ENCODE results near the gene GNB1L. TPM values are rescaled to one million over a fixed set of nuclear protein-coding genes. Genes with fewer than 3 reads are reported as not detected.

GNB1L gene
- total RNA-seq, 1 experiment from 2014 or later = 12.2 TPM

DNA sequence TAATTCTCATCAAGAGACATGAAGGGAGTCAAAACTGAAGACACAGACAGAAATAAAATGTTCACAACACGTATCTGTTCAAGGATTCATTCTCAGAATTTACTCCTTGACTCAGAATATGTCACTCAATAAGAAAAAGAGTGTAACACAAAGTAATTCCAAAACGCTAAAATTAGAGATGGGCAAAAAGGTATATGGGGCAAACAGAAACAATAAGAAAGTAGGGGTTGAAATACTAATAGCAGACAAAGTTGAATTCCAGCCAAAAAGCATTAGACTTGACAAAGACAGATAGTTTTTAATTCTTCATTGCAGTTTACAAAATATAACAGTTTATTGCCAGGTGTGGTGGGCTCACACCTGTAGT lies 26.7 kb downstream of the GNB1L start:
- no peak overlapping the region for H3K27ac ChIP-seq (ENCODE audit: low read length)
- TF ChIP-seq TCF7L2 (IDR thresholded peaks at IDR 0.05; ENCODE audit: low read depth, low read length) = no peak
- TF ChIP-seq SIN3A (IDR thresholded peaks at IDR 0.05; ENCODE audit: borderline replicate concordance, insufficient read depth, low read depth, low read length) = no peak
- TF ChIP-seq, protein P1, sequence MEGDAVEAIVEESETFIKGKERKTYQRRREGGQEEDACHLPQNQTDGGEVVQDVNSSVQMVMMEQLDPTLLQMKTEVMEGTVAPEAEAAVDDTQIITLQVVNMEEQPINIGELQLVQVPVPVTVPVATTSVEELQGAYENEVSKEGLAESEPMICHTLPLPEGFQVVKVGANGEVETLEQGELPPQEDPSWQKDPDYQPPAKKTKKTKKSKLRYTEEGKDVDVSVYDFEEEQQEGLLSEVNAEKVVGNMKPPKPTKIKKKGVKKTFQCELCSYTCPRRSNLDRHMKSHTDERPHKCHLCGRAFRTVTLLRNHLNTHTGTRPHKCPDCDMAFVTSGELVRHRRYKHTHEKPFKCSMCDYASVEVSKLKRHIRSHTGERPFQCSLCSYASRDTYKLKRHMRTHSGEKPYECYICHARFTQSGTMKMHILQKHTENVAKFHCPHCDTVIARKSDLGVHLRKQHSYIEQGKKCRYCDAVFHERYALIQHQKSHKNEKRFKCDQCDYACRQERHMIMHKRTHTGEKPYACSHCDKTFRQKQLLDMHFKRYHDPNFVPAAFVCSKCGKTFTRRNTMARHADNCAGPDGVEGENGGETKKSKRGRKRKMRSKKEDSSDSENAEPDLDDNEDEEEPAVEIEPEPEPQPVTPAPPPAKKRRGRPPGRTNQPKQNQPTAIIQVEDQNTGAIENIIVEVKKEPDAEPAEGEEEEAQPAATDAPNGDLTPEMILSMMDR (IDR thresholded peaks at IDR 0.05) = no peak
- no peak for TF ChIP-seq POLR2AphosphoS5 (IDR thresholded peaks at IDR 0.05; ENCODE audit: low read depth, low read length)
- no peak for TF ChIP-seq REST (IDR thresholded peaks at IDR 0.05; ENCODE audit: insufficient read depth in 1 of 2, low read depth in 2 of 2, low read length in 1 of 2)
- no peaks in the 10 kb centered on the region for H3K9me3 ChIP-seq (ENCODE audit: control insufficient read depth, insufficient read depth, low read depth, low read length)
- no peak overlapping the region for H3K4me3 ChIP-seq (ENCODE audit: low read depth in 2 of 2, low read length in 2 of 2)
- H3K4me1 ChIP-seq (ENCODE audit: control insufficient read depth, insufficient read depth, low read length) = no peaks in the 10 kb centered on the region; the same call in 1 of the 2 replicates
- H3K36me3 ChIP-seq (ENCODE audit: control insufficient read depth, insufficient read depth, low read length) = no peaks in the 10 kb centered on the region
- CTCF ChIA-PET = no interaction called here
- intact Hi-C loops (cut with micrococcal nuclease; ENCODE audit: unreplicated experiment) = no loop called here
- ATAC-seq (no peak), DNase-seq (ENCODE audit: low read depth, low spot score) (no peak)
- H3K27me3 ChIP-seq (ENCODE audit: control insufficient read depth, insufficient read depth, low read length) = no peaks in the 10 kb centered on the region
- no TSS peak for BruUV-seq (replicated peaks)
- in situ Hi-C loops (cut with HindIII; ENCODE audit: low pct_unique_long_range_greater_than_20kb, low sequenced_read_pairs) = no loop called here
- POLR2A ChIA-PET = no interaction called here

- CTCF ChIA-PET = no interaction called here
Observed at GRCh38 chr22:19827341-19828034, 27.2 kb downstream of the GNB1L start.

More at GRCh38 chr22:19827341-19828034, 27.2 kb downstream of the GNB1L start:
- DNase-seq (ENCODE audit: low read depth, low spot score) (no peak), ATAC-seq (no peak)
- in situ Hi-C loops (cut with HindIII; ENCODE audit: low pct_unique_long_range_greater_than_20kb, low sequenced_read_pairs) = no loop called here
- no TSS peak for BruUV-seq (replicated peaks)
- H3K9me3 ChIP-seq (ENCODE audit: control insufficient read depth, insufficient read depth, low read depth, low read length) = no peaks in the 10 kb centered on the region
- no peak for TF ChIP-seq SIN3A (IDR thresholded peaks at IDR 0.05; ENCODE audit: borderline replicate concordance, insufficient read depth, low read depth, low read length)
- TF ChIP-seq POLR2AphosphoS5 (IDR thresholded peaks at IDR 0.05; ENCODE audit: low read depth, low read length) = no peak
- no peak for TF ChIP-seq REST (IDR thresholded peaks at IDR 0.05; ENCODE audit: insufficient read depth in 1 of 2, low read depth in 2 of 2, low read length in 1 of 2)
- no peak for TF ChIP-seq TCF7L2 (IDR thresholded peaks at IDR 0.05; ENCODE audit: low read depth, low read length)
- TF ChIP-seq, protein P1 (IDR thresholded peaks at IDR 0.05) = no peak
- H3K27ac ChIP-seq (ENCODE audit: low read length) = no peak overlapping the region
- H3K27me3 ChIP-seq (ENCODE audit: control insufficient read depth, insufficient read depth, low read length) = no peaks in the 10 kb centered on the region
- no peak overlapping the region for H3K4me3 ChIP-seq (ENCODE audit: low read depth in 2 of 2, low read length in 2 of 2)
- POLR2A ChIA-PET = no interaction called here
- intact Hi-C loops (cut with micrococcal nuclease; ENCODE audit: unreplicated experiment) = no loop called here
- H3K36me3 ChIP-seq (ENCODE audit: control insufficient read depth, insufficient read depth, low read length) = no peaks in the 10 kb centered on the region
- no peaks in the 10 kb centered on the region; the same call in 1 of the 2 replicates for H3K4me1 ChIP-seq (ENCODE audit: control insufficient read depth, insufficient read depth, low read length)

Measured in Panc1 (cell line).